Brain microvascular endothelial cell (primary cell): Measurements from ENCODE around the gene FAM229B.
"Not testable (repeated sequence)": the region's sequence is repeated elsewhere in the genome, so short reads cannot be mapped to it uniquely, and the experiment has no call there.

ENCODE experiments used
- DNase-seq: peaks from one replicate; pipeline ENCODE4 v3.0.0-alpha.2; 2020
- H3K27ac ChIP-seq: fragments of 250-450 bp; sonication (Bioruptor Pico); 2 replicates; pipeline ENCODE4 v1.5.1; 2020; ENCODE audit warnings: mild to moderate bottlenecking, moderate library complexity
- H3K27me3 ChIP-seq: fragments of 250-450 bp; sonication (Bioruptor Pico); replicated peaks from 2 replicates; pipeline ENCODE4 v1.5.1; 2020; ENCODE audit warnings: mild to moderate bottlenecking
- H3K36me3 ChIP-seq: fragments of 250-450 bp; sonication (Bioruptor Pico); replicated peaks from 2 replicates; pipeline ENCODE4 v1.5.1; 2020; ENCODE audit warnings: mild to moderate bottlenecking
- H3K4me3 ChIP-seq: 2 replicates; pipeline ENCODE4 v1.5.1; 2011; ENCODE audit warnings: low read depth, mild to moderate bottlenecking, control low read depth, low read length, moderate library complexity
- in situ Hi-C: cut with HindIII; loops from 2 replicates; pipeline ENCODE4 v1.10.0; 2017; ENCODE audit warnings: low sequenced_read_pairs, low pct_ligation_motif_present
- TF ChIP-seq, protein P1 (sequence below): IDR thresholded peaks from 2 replicates; pipeline ENCODE4 v1.5.1; 2011; ENCODE audit warnings: low read depth, mild to moderate bottlenecking, moderate library complexity, low read length, control low read depth, inconsistent platforms; ENCODE audit errors: missing control alignments

The FAM229B gene

DNA sequence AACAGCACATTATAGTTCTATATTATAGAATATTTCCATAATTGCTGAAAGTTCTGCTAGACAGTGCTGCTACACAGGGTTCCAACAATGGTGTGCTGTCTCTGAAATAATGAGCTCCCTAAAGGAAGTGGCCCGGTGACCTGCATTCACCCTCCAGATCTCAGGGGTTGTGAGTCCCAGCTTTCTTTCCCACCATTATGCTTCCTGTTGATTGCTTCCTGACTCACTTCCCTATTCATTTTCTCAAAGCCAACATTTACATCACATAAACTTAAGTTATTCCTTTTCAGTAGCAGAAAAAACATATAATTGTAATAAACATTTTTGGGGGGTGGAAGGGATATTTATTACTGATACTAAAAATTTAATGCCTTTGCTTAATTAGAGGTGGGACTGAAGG is 46.4 kb upstream of the FAM229B start:
- TF ChIP-seq, protein P1, sequence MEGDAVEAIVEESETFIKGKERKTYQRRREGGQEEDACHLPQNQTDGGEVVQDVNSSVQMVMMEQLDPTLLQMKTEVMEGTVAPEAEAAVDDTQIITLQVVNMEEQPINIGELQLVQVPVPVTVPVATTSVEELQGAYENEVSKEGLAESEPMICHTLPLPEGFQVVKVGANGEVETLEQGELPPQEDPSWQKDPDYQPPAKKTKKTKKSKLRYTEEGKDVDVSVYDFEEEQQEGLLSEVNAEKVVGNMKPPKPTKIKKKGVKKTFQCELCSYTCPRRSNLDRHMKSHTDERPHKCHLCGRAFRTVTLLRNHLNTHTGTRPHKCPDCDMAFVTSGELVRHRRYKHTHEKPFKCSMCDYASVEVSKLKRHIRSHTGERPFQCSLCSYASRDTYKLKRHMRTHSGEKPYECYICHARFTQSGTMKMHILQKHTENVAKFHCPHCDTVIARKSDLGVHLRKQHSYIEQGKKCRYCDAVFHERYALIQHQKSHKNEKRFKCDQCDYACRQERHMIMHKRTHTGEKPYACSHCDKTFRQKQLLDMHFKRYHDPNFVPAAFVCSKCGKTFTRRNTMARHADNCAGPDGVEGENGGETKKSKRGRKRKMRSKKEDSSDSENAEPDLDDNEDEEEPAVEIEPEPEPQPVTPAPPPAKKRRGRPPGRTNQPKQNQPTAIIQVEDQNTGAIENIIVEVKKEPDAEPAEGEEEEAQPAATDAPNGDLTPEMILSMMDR, result no peak
- no peak for DNase-seq
- in situ Hi-C loops, result no loop called here
- Histone ChIP-seq H3K4me3 (no peak overlapping the region), H3K36me3 (no peaks in the 10 kb centered on the region), H3K27me3 (no peaks in the 10 kb centered on the region), H3K27ac (no peak overlapping the region)

DNA sequence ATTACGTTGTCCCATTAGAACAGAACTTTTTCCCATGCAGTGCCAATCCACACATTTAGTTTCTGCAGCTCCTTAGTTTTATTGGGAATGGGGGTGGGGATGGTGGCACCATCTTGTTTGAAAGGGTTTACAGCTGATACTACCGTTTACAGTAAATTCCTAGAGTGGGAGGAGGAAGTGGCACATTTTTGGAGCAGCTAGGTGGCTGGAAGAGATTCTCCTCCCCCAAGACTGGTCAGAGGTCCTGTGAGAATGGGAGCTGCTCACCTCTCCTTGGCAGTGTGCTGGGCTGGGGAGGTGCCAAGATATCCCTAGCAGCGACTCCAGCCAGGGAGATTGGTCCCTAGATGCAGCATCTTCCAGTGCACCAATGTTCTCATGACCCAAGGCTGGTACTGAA is 45.9 kb upstream of the FAM229B start:
- Histone ChIP-seq H3K27me3 (no peaks in the 10 kb centered on the region), H3K4me3 (no peak overlapping the region), H3K27ac (no peak overlapping the region), H3K36me3 (no peaks in the 10 kb centered on the region)
- in situ Hi-C loops, result no loop called here
- DNase-seq, result no peak
- TF ChIP-seq, protein P1, result no peak

DNA sequence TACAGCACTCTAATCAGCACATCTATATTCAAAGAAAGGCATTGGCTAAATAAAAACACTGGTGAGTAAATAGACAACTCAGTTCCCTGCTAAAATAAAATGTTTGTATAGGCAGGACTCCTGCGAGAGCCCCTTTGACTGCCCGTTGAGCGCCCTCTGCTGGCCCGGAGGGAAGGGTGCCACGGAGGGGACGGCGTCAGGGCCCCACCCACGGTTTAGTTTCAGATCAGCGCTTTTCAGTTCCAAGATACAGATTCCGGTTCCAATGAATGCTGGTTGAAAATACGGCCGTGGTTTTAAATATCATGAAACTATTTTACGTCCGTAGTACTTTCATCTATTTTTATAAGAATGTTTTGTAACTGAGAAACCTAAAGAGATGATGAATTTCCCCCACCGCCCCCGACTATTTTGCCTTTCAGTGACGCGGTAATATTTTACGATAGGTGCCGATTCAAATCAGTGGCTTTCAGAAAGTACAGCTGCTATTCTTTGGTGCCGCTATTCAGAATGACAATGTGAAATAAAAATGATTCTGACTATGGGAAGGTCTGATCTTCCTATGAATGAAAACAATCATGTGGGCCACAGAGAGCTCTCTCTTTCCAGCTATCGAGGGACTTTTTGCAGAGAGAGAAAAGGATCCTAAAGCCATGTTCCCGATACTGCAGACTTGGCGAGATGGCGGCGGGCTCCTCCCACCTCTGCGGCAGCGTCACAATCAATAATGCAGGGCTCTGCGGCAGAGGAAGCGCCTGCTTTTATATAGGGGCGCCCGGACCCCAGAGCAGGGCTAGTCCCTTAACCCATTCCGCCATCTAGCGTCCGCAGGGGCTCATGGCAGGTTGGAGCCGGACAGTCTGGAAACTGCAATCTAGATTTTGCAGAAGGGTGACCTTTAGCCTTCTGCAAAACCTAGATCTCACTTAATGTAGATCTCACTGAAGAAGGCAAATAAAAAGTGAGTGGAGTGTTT is 44.1 kb upstream of the FAM229B start:
- peak overlapping the region; percentile 59 for H3K4me3 ChIP-seq
- TF ChIP-seq, protein P1, result peak; percentile 99
- in situ Hi-C loops, result no loop called here
- H3K27me3 ChIP-seq, result no peaks in the 10 kb centered on the region
- peak; percentile 93 for DNase-seq
- no peaks in the 10 kb centered on the region for H3K36me3 ChIP-seq
- H3K27ac ChIP-seq, result peak overlapping the region; percentile 95

DNA sequence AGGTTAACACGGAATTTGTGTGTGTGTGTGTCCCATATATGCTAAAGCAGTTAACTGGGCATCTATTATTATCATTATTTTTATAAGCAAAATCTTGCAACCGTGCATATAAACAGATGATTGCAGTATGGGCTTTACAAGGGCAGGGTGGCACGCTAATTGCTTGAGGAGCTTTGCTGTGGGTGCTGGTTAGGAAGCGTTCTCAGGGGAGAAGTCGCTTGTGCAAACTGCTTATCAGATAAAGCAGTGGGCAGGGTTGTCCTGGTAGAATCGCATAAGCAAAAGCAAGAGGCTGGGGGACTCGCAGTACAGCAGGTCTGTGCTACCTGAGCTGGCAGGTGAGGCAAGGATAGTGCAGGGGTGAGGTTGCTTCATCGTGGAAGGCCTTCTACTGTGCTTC is 43.2 kb upstream of the FAM229B start:
- no peak for DNase-seq
- in situ Hi-C loops, result no loop called here
- Histone ChIP-seq H3K27ac (peak overlapping the region; percentile 95), H3K4me3 (no peak overlapping the region), H3K36me3 (no peaks in the 10 kb centered on the region), H3K27me3 (no peaks in the 10 kb centered on the region)
- TF ChIP-seq, protein P1, result no peak

DNA sequence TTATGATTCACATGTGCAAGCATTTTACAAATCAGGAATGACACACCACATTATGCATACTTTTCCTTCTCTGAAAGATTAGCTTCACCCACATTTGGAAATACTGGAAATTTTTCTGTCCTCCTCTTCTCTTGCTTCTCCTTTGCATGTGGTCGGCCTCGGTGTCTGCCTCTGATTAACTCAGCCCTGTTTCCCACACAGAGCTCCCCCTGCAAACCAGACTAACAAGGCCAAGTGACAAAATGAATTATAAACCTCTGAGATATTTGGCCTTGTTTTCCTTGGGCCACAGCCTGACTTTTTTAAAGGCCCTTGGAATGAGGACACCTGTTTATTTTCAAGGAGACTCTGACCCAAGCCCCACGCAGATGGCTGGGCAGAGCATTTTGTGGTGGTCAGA is 42.5 kb upstream of the FAM229B start:
- Histone ChIP-seq H3K27ac (peak overlapping the region; percentile 74), H3K36me3 (no peaks in the 10 kb centered on the region), H3K4me3 (no peak overlapping the region), H3K27me3 (no peaks in the 10 kb centered on the region)
- peak; percentile 87 for DNase-seq
- TF ChIP-seq, protein P1, result no peak
- in situ Hi-C loops, result no loop called here

DNA sequence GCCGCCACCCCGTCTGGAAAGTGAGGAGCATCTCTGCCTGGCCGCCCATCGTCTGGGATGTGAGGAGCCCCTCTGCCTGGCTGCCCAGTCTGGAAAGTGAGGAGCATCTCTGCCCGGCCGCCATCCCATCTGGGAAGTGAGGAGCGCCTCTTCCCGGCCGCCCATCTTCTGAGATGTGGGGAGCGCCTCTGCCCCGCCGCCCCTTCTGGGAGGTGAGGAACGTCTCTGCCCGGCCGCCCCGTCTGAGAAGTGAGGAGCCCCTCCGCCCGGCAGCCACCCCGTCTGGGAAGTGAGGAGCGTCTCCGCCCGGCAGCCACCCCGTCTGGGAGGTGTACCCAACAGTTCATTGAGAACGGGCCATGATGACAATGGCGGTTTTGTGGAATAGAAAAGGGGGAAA is 39.9 kb upstream of the FAM229B start:
- H3K4me3 ChIP-seq, DNase-seq, H3K36me3 ChIP-seq, H3K27me3 ChIP-seq, H3K27ac ChIP-seq, in situ Hi-C loops: not testable (repeated sequence)
